Motor neuron (in vitro differentiated cells): Measurements from ENCODE around the gene RAMP3. TPM values are rescaled to one million over a fixed set of nuclear protein-coding genes. Genes with fewer than 3 reads are reported as not detected.
A peak's percentile ranks its signal among the peaks of the same experiment; 100 is the strongest.

Source experiments
- ATAC-seq, 8 experiments: fragments of 200-7000 bp; cut with Tn5 transposase; replicated peaks in 6 of 8; 2 replicates each; pipeline ENCODE4 v1.8.0; 2021; ENCODE audit warnings: mild to moderate bottlenecking in 8 of 8, moderate library complexity in 8 of 8
- H3K27ac ChIP-seq, 2 donors: fragments of 250-450 bp; sonication (Bioruptor Pico); 2 replicates each; pipeline ENCODE4 v1.9.0; 2021; ENCODE audit warnings: antibody characterized with exemption in 2 of 2, mild to moderate bottlenecking in 2 of 2, moderate library complexity in 1 of 2
- H3K4me1 ChIP-seq, 2 donors: fragments of 250-450 bp; sonication (Bioruptor Pico); replicated peaks in 1 of 2; 2 replicates each; pipeline ENCODE4 v1.6.1; 2021; ENCODE audit warnings: antibody characterized with exemption in 2 of 2, mild to moderate bottlenecking in 2 of 2, moderate library complexity in 1 of 2
- H3K4me3 ChIP-seq, 5 donors: fragments of 250-450 bp; sonication (Bioruptor Pico); 2 replicates each; pipeline ENCODE4 v1.9.0; 2021; ENCODE audit warnings: antibody characterized with exemption in 5 of 5, mild to moderate bottlenecking in 5 of 5, moderate library complexity in 4 of 5
- WGBS, 10 experiments: fragments of 450-650 bp; shearing (Covaris generic); methylation state at CpG; one replicate each; pipeline ENCODE4 v1.0.0; 2022; 5-methylcytosine and 5-hydroxymethylcytosine counted together
- in situ Hi-C, 9 experiments: fragments of 400-800 bp; cut with MboI; loops; one replicate each; pipeline ENCODE4 v1.15.0; 2021; ENCODE audit warnings: low sequenced_read_pairs in 9 of 9, low pct_unique_long_range_greater_than_20kb in 2 of 9; ENCODE audit not compliant: unreplicated experiment in 9 of 9
- total RNA-seq, 8 experiments: library from RNA; unstranded; fragments of 300-600 nt; gene quantifications; 2 replicates each; pipeline versions ENCODE4 v1.2.3 to v1.2.4, GENCODE V29; 2022

The RAMP3 gene
- total RNA-seq, 8 experiments from 2014 or later, result 0.13 to 0.71 (median 0.31) TPM; not detected in 5

GRCh38 chr7:45229156-45229920, 71.7 kb downstream of the RAMP3 start:
- WGBS, 10 experiments, result 44 to 70% (median 61%) methylated on average over 1 to 6 of the region's 8 CpGs; no CpG with 5 or more reads in 2 of the 10 experiments
- Histone ChIP-seq H3K4me1 (peaks cover 0 to 6% of the 10 kb centered on the region in 2 donors), H3K27ac (no peak overlapping the region), H3K4me3 (no peak overlapping the region)
- in situ Hi-C loops, result no loop called here
- peak in 5 of 8 experiments; percentile 50 to 94 (median 84) for ATAC-seq

DNA sequence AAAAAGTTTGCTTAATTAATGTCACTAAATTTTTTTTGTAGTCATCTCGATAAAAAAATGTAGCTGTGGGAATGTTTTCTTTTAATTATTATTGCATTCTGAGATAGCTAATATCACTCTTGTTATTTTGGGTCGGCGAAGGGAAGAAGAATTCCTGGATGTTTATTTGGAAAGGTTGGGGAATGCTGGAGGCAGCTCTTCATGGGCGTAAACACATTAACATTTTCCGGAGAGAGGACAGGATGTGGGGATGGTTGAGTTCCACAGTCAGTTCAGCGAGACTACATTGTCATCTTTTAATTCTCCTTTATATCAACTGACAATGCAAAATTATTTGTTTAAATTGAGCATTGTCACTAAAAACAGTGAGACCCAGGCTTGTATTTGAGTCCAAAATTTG, 72.5 kb downstream of the RAMP3 start:
- in situ Hi-C loops, result no loop called here
- WGBS, 10 experiments, result 30 to 86% (median 71%) methylated on average over 1 to 6 of the region's 6 CpGs
- Histone ChIP-seq H3K4me3 (no peak overlapping the region), H3K27ac (no peak overlapping the region), H3K4me1 (peaks cover 0 to 6% of the 10 kb centered on the region in 2 donors)
- no peak for ATAC-seq

GRCh38 chr7:45230611-45231165, 73.1 kb downstream of the RAMP3 start:
- H3K4me1 ChIP-seq, result peaks cover 0 to 6% of the 10 kb centered on the region in 2 donors
- no peak overlapping the region for H3K27ac ChIP-seq
- no peak for ATAC-seq
- WGBS, 10 experiments, result 0 to 80% (median 33%) methylated on average over 1 of the region's 4 CpGs; no CpG with 5 or more reads in 5 of the 10 experiments
- in situ Hi-C loops, result no loop called here
- H3K4me3 ChIP-seq, result no peak overlapping the region

- 0 to 100% (median 43%) methylated on average over 1 of the region's 1 CpG; no CpG with 5 or more reads in 6 of the 10 experiments for WGBS, 10 experiments
- Histone ChIP-seq H3K27ac (no peak overlapping the region), H3K4me1 (peaks cover 0 to 6% of the 10 kb centered on the region in 2 donors), H3K4me3 (no peak overlapping the region)
- no peak for ATAC-seq
- in situ Hi-C loops, result no loop called here
Observed at GRCh38 chr7:45233249-45233775, 75.7 kb downstream of the RAMP3 start.

Other genes starting within 250 kb of the RAMP3 start
- 1 to 10 TPM in 1 of 8 experiments, under 1 TPM in 7; 0.11 to 1.4 (median 0.46) TPM for gene MYO1G, start 178.8 kb upstream of the RAMP3 start, total RNA-seq
- 10 to 100 TPM; 20.7 to 40.2 (median 27.3) TPM for gene CCM2, start 157.6 kb upstream of the RAMP3 start, total RNA-seq
- gene NACAD, start 68.8 kb upstream of the RAMP3 start, total RNA-seq, result 10 to 100 TPM in 5 of 8 experiments, 1 to 10 TPM in 3; 2.9 to 19.8 (median 11.6) TPM
- 100 to 1,000 TPM in 1 of 8 experiments, 10 to 100 TPM in 7; 27.4 to 104 (median 44.1) TPM for gene TBRG4, start 46.1 kb upstream of the RAMP3 start, total RNA-seq